D721Med (cell line): ENCODE measurements around the gene INKA1.
A peak's percentile ranks its signal among the peaks of the same experiment; 100 is the strongest.

ENCODE experiments used
- DNase-seq: peaks from one replicate; pipeline ENCODE4 v3.0.0; 2011; ENCODE audit warnings: low spot score; ENCODE audit not compliant: insufficient read length
- FAIRE-seq: peaks from 2 replicates; lab custom pipeline; 2011; peaks lifted over from hg19 to GRCh38; lab: Jason Lieb, UNC
- CTCF ChIP-seq: IDR thresholded peaks from 2 replicates; pipeline ENCODE4 v1.5.1; 2012; ENCODE audit warnings: mild to moderate bottlenecking, control low read depth; ENCODE audit not compliant: insufficient read depth; ENCODE audit errors: missing control alignments

Gene INKA1

DNA sequence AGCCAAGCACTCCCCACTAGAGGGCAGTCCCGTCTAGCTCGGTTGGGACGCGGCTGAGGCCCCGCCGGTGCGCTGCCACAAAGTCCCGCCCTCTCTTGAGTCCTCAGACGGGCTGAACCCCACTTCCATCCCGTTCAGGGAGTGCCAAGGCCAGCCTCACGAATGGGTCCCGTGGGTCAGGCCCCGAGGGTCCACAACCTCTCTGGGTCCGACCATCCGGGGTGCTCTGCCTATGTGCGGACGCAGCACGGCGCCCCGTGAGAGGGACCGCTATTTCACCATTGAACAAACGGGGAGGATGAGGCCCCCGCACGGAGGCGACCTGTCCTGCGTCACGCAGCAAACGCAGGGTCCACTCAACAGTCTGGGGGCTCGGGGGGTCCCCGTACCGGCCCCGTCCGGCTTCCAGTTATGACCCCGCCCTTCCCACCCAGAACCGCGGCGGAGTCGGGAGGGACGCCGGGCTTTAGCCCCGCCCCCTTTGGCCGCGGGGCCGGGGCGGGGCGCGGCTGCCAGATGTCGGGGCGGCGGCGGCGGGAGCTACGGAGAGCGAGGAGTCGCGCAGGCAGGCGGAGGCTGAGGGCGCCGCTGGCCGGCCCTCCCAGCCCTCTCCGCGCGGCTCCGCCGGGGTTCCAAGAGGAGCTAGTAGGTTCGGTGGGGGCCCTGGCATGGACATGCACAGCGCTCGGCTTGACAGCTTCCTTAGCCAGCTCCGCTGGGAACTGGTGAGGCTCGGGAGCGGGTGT lies at the start of gene INKA1:
Gene INKA1, plus strand, starts transcription at position 543 of the 746 bp plus-strand sequence. Its CDS starts 132 bp downstream, at position 675.
- peak; percentile 87 for TF ChIP-seq CTCF
- FAIRE-seq (no peak), DNase-seq (peak; percentile 90)

DNA sequence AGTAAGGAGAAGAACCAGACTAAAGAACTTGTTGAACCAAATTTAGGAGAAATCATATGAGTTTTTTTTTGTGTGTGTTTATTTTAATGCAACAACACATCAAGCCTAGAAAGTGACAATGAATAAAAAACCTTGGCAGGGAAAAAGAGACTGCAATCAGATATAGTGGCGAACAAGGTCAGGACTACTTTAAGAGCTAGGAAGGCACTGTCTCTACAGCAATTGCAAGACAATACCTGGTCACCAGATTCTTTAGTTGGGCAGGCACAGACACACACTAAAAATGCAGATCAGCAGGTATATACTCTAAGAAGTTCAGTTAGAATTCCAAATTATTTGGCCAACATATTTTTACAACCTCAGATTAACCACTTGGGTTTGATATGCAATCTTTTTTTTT lies 48.5 kb upstream of the INKA1 start:
- TF ChIP-seq CTCF: no peak
- no peak for FAIRE-seq
- no peak for DNase-seq

GRCh38 chr3:49756036-49756435 lies 47.0 kb upstream of the INKA1 start:
- no peak for TF ChIP-seq CTCF
- DNase-seq (no peak), FAIRE-seq (no peak)

- no peak for FAIRE-seq
- no peak for DNase-seq
- TF ChIP-seq CTCF: no peak
Observed at GRCh38 chr3:49757197-49757596, 45.9 kb upstream of the INKA1 start.

- TF ChIP-seq CTCF: no peak
- FAIRE-seq: no peak
- no peak for DNase-seq
Observed at GRCh38 chr3:49759226-49759625, 43.8 kb upstream of the INKA1 start.

- DNase-seq (no peak), FAIRE-seq (no peak)
- TF ChIP-seq CTCF: no peak
Observed at GRCh38 chr3:49761661-49762060, 41.4 kb upstream of the INKA1 start.

DNA sequence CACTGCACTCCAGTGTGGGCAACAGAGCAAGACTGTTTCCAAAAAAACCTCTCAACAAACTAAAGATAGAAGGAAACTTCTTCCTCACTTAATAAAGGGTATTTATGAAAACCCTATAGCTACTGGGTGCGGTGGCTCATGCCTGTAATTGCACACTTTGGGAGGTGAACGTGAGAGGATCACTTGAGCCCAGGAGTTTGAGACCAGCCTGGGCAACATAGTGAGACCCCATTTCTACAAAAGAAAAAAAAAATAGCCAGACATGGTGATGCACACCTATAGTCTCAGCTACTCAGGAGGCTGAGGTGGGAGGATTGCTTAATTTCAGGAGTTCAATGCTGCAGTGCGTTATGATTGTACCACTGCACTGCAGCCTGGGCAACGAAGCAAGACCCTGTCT lies 39.1 kb upstream of the INKA1 start:
- no peak for TF ChIP-seq CTCF
- FAIRE-seq: no peak
- DNase-seq: no peak
